ENCODE measurements around the gene MIEF2. TPM values are rescaled to one million over a fixed set of nuclear protein-coding genes. Genes with fewer than 3 reads are reported as not detected.
"Not testable (repeated sequence)": the region's sequence is repeated elsewhere in the genome, so short reads cannot be mapped to it uniquely, and the experiment has no call there.

MIEF2 gene
- total RNA-seq, 1 donor from 2014 or later = 38.0 TPM

DNA sequence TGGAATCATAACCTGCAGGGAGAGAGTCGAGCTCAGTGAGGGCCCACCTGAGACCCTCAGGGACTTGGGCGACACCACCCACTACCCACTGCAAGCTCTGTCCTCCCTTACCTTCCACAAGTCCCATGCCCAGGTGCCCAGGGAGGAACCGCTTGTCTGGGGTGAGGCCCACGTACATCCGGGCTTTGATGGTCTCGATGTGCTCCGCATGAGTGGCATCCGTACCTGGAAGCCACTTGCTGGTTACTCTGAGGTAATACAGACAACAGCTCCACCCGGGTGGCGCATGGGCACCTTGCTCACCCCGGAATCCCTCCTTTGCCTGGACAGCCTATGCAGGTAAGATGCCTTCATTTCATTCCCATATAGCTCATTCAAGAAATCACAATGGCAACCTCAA lies 24.8 kb downstream of the MIEF2 start:
- no peak for DNase-seq (ENCODE audit: low read depth)

DNA sequence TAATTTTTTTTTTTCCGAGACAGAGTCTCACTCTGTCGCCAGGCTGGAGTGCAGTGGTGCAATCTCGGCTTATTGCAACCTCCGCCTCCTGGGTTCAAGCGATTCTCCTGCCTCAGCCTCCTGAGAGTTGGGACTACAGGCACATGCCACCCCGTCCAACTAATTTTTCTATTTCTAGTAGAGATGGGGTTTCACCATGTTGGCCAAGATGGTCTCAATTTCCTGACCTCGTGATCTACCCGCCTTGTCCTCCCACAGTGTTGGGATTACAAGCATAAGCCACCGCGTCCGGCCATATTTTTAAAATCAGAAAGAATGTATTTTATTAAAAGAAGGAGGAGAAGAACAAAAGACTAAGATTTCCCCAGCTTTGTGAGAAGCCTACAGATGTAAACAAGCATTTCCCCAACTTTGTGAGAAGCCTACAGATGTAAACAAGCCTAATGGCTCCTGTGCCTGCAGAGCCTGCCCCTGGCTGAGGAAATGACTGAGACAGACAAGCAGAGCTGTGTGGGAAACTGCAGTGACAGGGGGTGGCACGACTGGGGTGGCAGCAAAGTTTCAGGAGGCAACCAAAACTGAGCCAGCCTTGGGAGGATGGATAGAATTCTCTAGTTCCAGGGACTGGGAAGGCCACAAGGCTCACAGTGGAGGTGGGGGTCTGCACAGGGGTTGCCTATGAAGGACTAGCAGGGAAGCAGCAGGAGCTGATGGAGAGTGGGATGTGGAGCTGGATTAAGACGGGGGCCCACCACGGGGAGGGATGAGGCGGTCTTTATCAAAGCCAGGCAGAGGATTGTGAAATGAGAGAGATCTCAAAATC lies 31.5 kb downstream of the MIEF2 start:
- no peak for DNase-seq (ENCODE audit: low read depth)

DNA sequence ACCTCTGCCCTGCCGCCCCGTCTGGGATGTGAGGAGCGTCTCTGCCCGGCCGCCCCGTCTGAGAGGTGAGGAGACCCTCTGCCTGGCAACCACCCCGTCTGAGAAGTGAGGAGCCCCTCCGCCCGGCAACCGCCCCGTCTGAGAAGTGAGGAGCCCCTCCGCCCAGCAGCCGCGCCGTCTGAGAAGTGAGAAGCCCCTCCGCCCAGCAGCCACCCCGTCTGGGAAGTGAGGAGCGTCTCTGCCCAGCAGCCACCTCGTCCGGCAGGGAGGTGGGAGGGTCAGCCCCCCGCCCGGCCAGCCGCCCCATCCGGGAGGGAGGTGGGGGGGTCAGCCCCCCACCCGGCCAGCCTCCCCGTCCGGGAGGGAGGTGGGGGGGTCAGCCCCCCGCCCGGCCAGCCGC lies 37.6 kb downstream of the MIEF2 start:
- DNase-seq (ENCODE audit: low read depth) = not testable (repeated sequence)

DNA sequence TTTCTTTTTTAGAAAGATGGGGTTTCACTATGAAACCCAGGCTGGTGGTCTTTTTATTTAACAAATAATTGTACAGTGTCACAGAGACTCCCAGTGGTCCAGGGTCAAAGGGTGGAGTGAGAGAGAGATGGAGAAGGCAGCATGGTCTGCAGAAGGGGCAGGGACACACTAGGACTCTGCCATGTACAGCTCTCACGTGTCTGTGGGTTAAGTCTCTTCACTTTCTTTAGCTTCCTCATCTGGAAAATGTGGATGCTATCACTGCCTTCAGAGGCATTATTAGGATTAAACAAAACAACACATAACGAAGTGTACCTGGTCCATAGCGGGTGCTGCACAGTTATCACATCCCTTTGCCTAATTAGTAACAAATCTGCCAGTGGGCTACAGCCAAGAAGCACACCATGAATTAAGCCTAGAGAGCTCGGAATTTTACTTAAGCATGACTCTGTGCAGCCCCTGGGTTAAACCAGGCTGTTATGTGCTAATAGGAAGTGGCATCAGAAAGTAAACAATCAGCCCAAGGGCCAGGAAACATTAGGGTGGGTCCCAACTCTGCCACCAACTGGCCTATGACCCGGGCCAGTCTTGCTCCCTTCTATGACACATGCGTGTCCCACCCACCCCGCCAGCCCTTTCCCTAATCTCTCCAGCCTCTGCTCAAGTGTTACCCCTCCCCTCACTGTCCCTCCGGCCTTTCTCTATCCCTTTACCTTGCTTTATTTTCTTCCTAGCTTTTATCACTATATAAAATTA lies 40.4 kb downstream of the MIEF2 start:
- DNase-seq (ENCODE audit: low read depth) = no peak

DNA sequence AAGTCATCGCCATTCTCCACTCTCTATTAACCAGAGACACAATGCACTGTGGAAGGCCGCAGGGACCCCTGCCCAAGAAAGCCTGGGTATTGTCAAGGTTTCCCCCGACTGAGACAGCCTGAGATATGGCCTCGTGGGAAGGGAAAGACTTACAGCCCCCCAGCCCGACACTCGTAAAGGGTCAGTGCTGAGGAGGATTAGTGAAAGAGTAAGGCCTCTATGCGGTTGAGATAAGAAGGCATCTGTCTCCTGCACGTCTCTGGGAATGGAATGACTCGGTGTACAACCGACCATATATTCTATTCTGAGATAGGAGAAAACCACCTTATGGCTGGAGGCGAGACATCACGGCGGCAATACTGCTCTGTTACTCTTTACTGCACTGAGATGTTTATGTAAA lies 42.7 kb downstream of the MIEF2 start:
- DNase-seq (ENCODE audit: low read depth) = not testable (repeated sequence)

DNA sequence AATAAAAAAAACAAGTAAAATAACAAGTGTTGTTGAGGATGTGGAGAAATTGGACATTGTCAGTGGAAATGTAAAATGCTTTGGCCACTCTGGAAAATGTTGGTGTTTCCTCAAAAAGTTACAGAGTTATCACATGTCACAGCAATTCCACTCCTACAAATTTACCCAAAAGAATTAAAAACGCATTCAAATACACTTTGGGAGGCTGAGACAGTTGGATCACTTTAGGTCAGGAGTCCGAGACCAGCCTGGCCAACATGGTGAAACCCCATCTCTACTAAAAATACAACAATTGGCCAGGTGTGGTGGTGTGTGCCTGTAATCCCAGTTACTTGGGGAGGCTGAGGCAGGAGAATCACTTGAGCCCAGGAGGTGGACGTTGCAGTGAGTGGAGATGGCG lies 48.7 kb downstream of the MIEF2 start:
- no peak for DNase-seq (ENCODE audit: low read depth)

DNA sequence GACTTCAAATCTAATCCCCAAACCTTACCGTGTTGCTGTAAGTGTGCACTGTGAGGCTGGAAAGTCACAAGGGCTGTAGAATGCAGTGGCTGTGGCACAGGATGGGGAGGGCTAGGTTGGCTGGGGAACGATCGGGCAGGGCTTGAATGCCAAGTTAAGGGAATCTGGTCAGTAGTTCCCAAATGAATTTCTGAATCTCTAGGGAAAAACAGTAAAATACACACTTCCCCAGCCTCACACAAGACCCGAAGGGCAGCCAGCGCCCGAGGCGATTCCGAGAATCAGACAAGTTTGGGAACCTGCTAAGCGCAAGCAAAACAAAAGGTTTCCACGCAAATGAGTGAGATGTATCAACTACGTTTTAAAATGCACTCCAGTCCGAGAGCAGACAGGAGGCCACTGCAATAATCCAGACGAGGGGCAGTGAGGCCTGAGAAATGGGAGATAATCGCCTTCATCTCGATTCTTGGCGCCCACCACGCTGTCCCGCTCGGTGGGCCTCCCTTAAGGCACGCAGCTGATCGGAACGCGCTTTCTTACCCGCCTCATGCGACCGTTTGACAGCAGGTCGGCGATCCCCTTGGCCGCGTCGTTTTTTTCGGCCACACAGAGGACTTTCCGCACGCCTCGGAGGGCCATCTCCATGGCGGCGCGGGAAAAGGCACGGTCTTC lies 53.7 kb downstream of the MIEF2 start:
- DNase-seq (ENCODE audit: low read depth) = peak; percentile 24

DNA sequence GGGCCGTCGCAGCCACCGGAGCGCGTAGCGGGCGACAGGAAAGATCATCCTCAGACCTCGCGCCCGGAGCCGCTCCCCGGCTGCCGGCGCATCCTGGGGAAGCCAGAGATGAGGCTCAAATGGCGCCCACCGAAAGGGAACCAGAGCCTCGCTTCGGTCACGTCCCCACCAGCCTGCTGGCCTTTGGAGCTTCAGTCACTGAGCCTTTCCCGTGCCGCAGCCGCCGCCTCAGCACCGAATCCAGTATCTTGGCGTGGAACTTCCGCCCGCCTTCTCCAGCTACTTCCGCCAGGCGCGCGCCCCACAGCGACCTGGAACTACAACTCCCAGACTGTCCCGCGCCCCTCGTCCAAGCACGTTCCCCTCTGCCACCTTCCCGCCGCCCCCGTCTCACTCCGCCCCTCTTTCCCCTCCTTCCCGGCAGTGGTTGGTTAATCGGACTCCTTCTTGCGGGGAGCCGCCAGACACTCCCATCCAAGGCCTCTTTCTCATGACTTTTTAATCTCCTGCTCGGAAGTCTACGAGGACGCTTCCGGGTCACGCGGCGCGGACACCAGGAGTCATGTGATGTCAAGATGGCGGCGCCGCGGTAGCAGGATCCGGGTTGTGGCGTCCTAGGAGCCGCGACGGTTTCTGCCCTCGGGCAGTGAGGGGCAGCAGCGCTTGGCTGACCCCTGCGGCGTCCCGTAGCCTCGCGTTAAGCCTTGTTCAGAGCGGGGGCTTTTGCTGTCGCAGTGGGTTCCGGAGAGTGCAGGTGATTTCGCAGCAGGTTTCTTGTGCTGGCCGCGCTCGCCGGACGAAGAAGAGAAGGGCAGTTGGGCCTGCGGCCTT lies 54.5 kb downstream of the MIEF2 start, which contains the start of the genes SMCR8 and TOP3A:
TSS of gene SMCR8 (plus strand) at position 563 of the 831 bp plus-strand sequence. CDS start 497 bp downstream, outside the sequence.
TSS of gene TOP3A (minus strand) at position 264 of the 831 bp plus-strand sequence. CDS start at position 48, 216 bp downstream.
- DNase-seq (ENCODE audit: low read depth) = peak; percentile 99

DNA sequence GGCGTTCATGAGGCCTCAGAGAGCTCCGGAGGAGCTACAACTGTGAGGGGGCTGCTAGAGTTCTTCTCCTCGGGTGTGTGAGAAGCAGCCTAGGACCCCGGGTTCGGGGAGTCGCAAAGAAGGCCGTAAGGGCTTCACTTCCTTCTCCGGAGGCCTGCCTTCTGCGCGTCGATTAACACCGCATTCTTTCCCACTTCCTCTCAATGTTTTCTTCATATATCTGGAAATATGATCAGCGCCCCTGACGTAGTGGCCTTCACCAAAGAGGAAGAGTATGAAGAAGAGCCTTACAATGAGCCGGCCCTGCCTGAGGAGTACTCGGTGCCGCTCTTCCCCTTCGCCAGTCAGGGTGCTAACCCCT lies 55.1 kb downstream of the MIEF2 start:
- no peak for DNase-seq (ENCODE audit: low read depth)

DNA sequence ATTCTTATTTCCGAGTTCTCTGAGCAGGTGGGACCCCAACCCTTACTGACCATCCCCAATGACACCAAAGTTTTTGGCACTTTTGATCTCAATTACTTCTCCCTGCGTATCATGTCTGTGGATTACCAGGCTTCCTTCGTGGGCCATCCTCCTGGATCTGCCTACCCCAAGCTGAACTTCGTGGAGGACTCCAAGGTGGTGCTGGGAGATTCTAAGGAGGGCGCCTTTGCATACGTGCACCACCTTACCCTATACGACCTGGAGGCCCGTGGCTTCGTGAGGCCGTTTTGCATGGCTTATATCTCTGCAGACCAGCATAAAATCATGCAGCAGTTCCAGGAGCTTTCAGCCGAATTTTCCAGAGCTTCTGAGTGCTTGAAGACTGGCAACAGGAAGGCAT lies 55.5 kb downstream of the MIEF2 start:
- no peak for DNase-seq (ENCODE audit: low read depth)

Other genes starting within 250 kb of the MIEF2 start
- gene ATPAF2, start 221.5 kb upstream of the MIEF2 start, total RNA-seq = 21.8 and 29.9 TPM in 2 replicates
- 13.2 and 13.9 TPM in 2 replicates for gene GID4, start 221.3 kb upstream of the MIEF2 start, total RNA-seq
- 52.3 and 67.2 TPM in 2 replicates for gene DRG2, start 172.7 kb upstream of the MIEF2 start, total RNA-seq
- gene MYO15A, start 151.9 kb upstream of the MIEF2 start, total RNA-seq = 0.03 and 0.57 TPM in 2 replicates
- 240 and 243 TPM in 2 replicates for gene ALKBH5, start 76.8 kb upstream of the MIEF2 start, total RNA-seq
- 23.0 and 31.2 TPM in 2 replicates for gene LLGL1, start 35.0 kb upstream of the MIEF2 start, total RNA-seq
- 497 and 558 TPM in 2 replicates for gene FLII, start 1.9 kb upstream of the MIEF2 start, total RNA-seq
- gene TOP3A, start 54.3 kb downstream of the MIEF2 start, total RNA-seq = 33.0 and 35.8 TPM in 2 replicates
- gene SMCR8, start 54.6 kb downstream of the MIEF2 start, total RNA-seq = 10.8 and 11.2 TPM in 2 replicates
- 5.0 and 6.1 TPM in 2 replicates for gene SHMT1, start 102.9 kb downstream of the MIEF2 start, total RNA-seq
- gene EVPLL, start 117.1 kb downstream of the MIEF2 start, total RNA-seq = not detected in 2 replicates
- not detected in 2 replicates for gene LGALS9C, start 216.1 kb downstream of the MIEF2 start, total RNA-seq

Data from myocyte (in vitro differentiated cells).